MM.1S (cell line): Measurements from ENCODE around the gene ZNF792.

ENCODE experiments used
- DNase-seq: peaks from one replicate; pipeline ENCODE4 v3.0.0-alpha.2; 2015
- H2AFZ ChIP-seq: fragments of 300-600 bp; sonication (generic); 2 replicates; pipeline ENCODE4 v1.6.0; 2016; ENCODE audit warnings: antibody characterized with exemption, low read length
- H3F3A ChIP-seq: fragments of 300-600 bp; sonication (generic); 2 replicates; pipeline ENCODE4 v1.6.1; 2016; ENCODE audit warnings: mild to moderate bottlenecking, antibody characterized with exemption, low read length, moderate library complexity, mixed read lengths; ENCODE audit not compliant: insufficient read depth
- H3K27ac ChIP-seq: fragments of 300-600 bp; sonication (generic); 2 replicates; pipeline ENCODE4 v1.5.1; 2016; ENCODE audit warnings: mild to moderate bottlenecking, low read length
- H3K27me3 ChIP-seq: fragments of 300-600 bp; sonication (generic); replicated peaks from 2 replicates; pipeline ENCODE4 v1.6.0; 2016; ENCODE audit warnings: low read length; ENCODE audit not compliant: insufficient read depth
- H3K36me3 ChIP-seq: fragments of 300-600 bp; sonication (generic); replicated peaks from 2 replicates; pipeline ENCODE4 v1.6.1; 2016; ENCODE audit warnings: mild to moderate bottlenecking, low read length, mixed read lengths; ENCODE audit not compliant: insufficient read depth
- H3K4me1 ChIP-seq: fragments of 300-600 bp; sonication (generic); 2 replicates; pipeline ENCODE4 v1.6.1; 2016; ENCODE audit warnings: low read length, mixed read lengths
- H3K4me2 ChIP-seq: fragments of 300-600 bp; sonication (generic); 2 replicates; pipeline ENCODE4 v1.6.0; 2016; ENCODE audit warnings: low read depth, low read length
- H3K4me3 ChIP-seq: fragments of 300-600 bp; sonication (generic); 2 replicates; pipeline ENCODE4 v1.5.1; 2016; ENCODE audit warnings: low read length, mixed read lengths
- H3K79me2 ChIP-seq: fragments of 300-600 bp; sonication (generic); 2 replicates; pipeline ENCODE4 v1.6.1; 2016; ENCODE audit warnings: mixed run types, low read length, mixed read lengths
- H3K9ac ChIP-seq: fragments of 300-600 bp; sonication (generic); 2 replicates; pipeline ENCODE4 v1.6.1; 2016; ENCODE audit warnings: low read length, mixed read lengths
- H3K9me2 ChIP-seq: fragments of 300-600 bp; sonication (generic); replicated peaks from 2 replicates; pipeline ENCODE4 v1.6.1; 2016; ENCODE audit warnings: mild to moderate bottlenecking, low read length, mixed read lengths; ENCODE audit not compliant: insufficient read depth
- H3K9me3 ChIP-seq: fragments of 300-600 bp; sonication (generic); replicated peaks from 2 replicates; pipeline ENCODE4 v1.6.1; 2016; ENCODE audit warnings: mild to moderate bottlenecking, low read length, mixed read lengths; ENCODE audit not compliant: insufficient read depth
- H4K20me1 ChIP-seq: fragments of 300-600 bp; sonication (generic); 2 replicates; pipeline ENCODE4 v1.6.1; 2016; ENCODE audit warnings: mild to moderate bottlenecking, low read length, moderate library complexity, mixed read lengths; ENCODE audit not compliant: insufficient read depth
- CTCF ChIP-seq: fragments of 300-600 bp; sonication (generic); IDR thresholded peaks from 2 replicates; pipeline ENCODE4 v1.5.1; 2016; ENCODE audit warnings: antibody characterized with exemption, low read length, mixed read lengths
- EZH2 ChIP-seq: fragments of 300-600 bp; sonication (generic); optimal IDR thresholded peaks from 2 replicates; pipeline ENCODE3; 2017; ENCODE audit warnings: low read depth, mild to moderate bottlenecking, antibody characterized with exemption, low read length, mixed read lengths
- EZH2phosphoT487 ChIP-seq: fragments of 300-600 bp; sonication (generic); IDR thresholded peaks from 2 replicates; pipeline ENCODE4 v1.6.1; 2018; ENCODE audit warnings: antibody characterized with exemption, low read length

ZNF792 gene

GRCh38 chr19:34985249-34986022, 21.4 kb upstream of the ZNF792 start:
- Histone ChIP-seq H3K9me3 (no peaks in the 10 kb centered on the region), H3K4me1 (no peaks in the 10 kb centered on the region), H2AFZ (no peak overlapping the region), H3K9ac (no peak overlapping the region), H3K27me3 (peaks cover 29% of the 10 kb centered on the region), H3K4me2 (no peak overlapping the region), H3K9me2 (no peaks in the 10 kb centered on the region), H4K20me1 (no peaks in the 10 kb centered on the region), H3K36me3 (no peaks in the 10 kb centered on the region), H3K27ac (no peak overlapping the region), H3K79me2 (no peaks in the 10 kb centered on the region), H3K4me3 (no peak overlapping the region), H3F3A (no peaks in the 10 kb centered on the region)
- TF ChIP-seq EZH2 = no peak
- no peak for TF ChIP-seq CTCF
- TF ChIP-seq EZH2phosphoT487 = no peak
- no peak for DNase-seq

- Histone ChIP-seq H3K36me3 (no peaks in the 10 kb centered on the region), H4K20me1 (no peaks in the 10 kb centered on the region), H3K4me1 (no peaks in the 10 kb centered on the region), H3K4me3 (no peak overlapping the region), H3K9me3 (no peaks in the 10 kb centered on the region), H3K79me2 (no peaks in the 10 kb centered on the region), H3K4me2 (no peak overlapping the region), H3K27ac (no peak overlapping the region), H3F3A (no peaks in the 10 kb centered on the region), H3K27me3 (peaks cover 37% of the 10 kb centered on the region), H2AFZ (no peak overlapping the region), H3K9ac (no peak overlapping the region), H3K9me2 (no peaks in the 10 kb centered on the region)
- TF ChIP-seq EZH2phosphoT487 = no peak
- TF ChIP-seq EZH2 = no peak
- no peak for TF ChIP-seq CTCF
- no peak for DNase-seq
Measured at GRCh38 chr19:34984287-34984686, 20.3 kb upstream of the ZNF792 start.

GRCh38 chr19:34983786-34984185, 19.8 kb upstream of the ZNF792 start:
- Histone ChIP-seq H3K9me3 (no peaks in the 10 kb centered on the region), H4K20me1 (no peaks in the 10 kb centered on the region), H3K4me3 (no peak overlapping the region), H3K4me2 (no peak overlapping the region), H3K36me3 (no peaks in the 10 kb centered on the region), H3F3A (no peaks in the 10 kb centered on the region), H3K79me2 (no peaks in the 10 kb centered on the region), H3K27ac (no peak overlapping the region), H3K27me3 (peaks cover 41% of the 10 kb centered on the region), H3K9ac (no peak overlapping the region), H2AFZ (no peak overlapping the region), H3K9me2 (no peaks in the 10 kb centered on the region), H3K4me1 (no peaks in the 10 kb centered on the region)
- no peak for TF ChIP-seq EZH2
- DNase-seq = no peak

GRCh38 chr19:34982275-34982674, 18.2 kb upstream of the ZNF792 start:
- H3K4me1 ChIP-seq = no peaks in the 10 kb centered on the region

More at GRCh38 chr19:34982275-34982674, 18.2 kb upstream of the ZNF792 start:
- no peaks in the 10 kb centered on the region for H3K9me3 ChIP-seq
- H4K20me1 ChIP-seq = no peaks in the 10 kb centered on the region
- H3K36me3 ChIP-seq = no peaks in the 10 kb centered on the region
- no peak for TF ChIP-seq EZH2
- TF ChIP-seq CTCF = no peak
- no peak for TF ChIP-seq EZH2phosphoT487
- no peak overlapping the region for H3K4me3 ChIP-seq
- peaks cover 44% of the 10 kb centered on the region for H3K27me3 ChIP-seq
- H2AFZ ChIP-seq = no peak overlapping the region
- no peak overlapping the region for H3K4me2 ChIP-seq
- H3K9me2 ChIP-seq = no peaks in the 10 kb centered on the region
- no peaks in the 10 kb centered on the region for H3F3A ChIP-seq
- no peak overlapping the region for H3K27ac ChIP-seq
- DNase-seq = no peak
- H3K79me2 ChIP-seq = no peaks in the 10 kb centered on the region
- H3K9ac ChIP-seq = no peak overlapping the region
